ENCODE measurements around the gene SLC1A7. TPM values are rescaled to one million over a fixed set of nuclear protein-coding genes. Genes with fewer than 3 reads are reported as not detected.

Gene SLC1A7
- total and polyA plus RNA-seq, 2 experiments from 2014 or later: not detected

GRCh38 chr1:53062708-53063591 is 79.5 kb downstream of the SLC1A7 start:
- Histone ChIP-seq H3K27ac (ENCODE audit: low read depth) (no peak overlapping the region), H3K27me3 (ENCODE audit: insufficient read depth) (peaks cover 65% of the 10 kb centered on the region), H3K4me2 (peak overlapping the region; percentile 95), H3F3A (replicated peaks; ENCODE audit: low read depth) (no peaks in the 10 kb centered on the region), H3K4me3 (peak overlapping the region; percentile 85), H3K9me2 (ENCODE audit: insufficient read depth) (no peaks in the 10 kb centered on the region), H3K36me3 (ENCODE audit: insufficient read depth) (no peaks in the 10 kb centered on the region), H2AFZ (peak overlapping the region; percentile 100), H3K79me2 (replicated peaks; ENCODE audit: insufficient read depth) (no peaks in the 10 kb centered on the region), H4K20me1 (replicated peaks; ENCODE audit: insufficient read depth) (no peaks in the 10 kb centered on the region), H3K4me1 (ENCODE audit: insufficient read depth) (peaks cover 6% of the 10 kb centered on the region; the same call in 1 of the 2 replicates)
- no peaks in the 10 kb centered on the region; the same call in 2 of the 3 replicates for H3K4me1 Mint-ChIP-seq
- peak; percentile 70 for ATAC-seq
- no peaks in the 10 kb centered on the region for H3K36me3 Mint-ChIP-seq (ENCODE audit: low read depth)
- H3K9me3 Mint-ChIP-seq: no peaks in the 10 kb centered on the region
- peaks cover 49% of the 10 kb centered on the region for H3K27me3 Mint-ChIP-seq (ENCODE audit: insufficient read depth, low read depth, poor library complexity)
- no peak overlapping the region for H3K27ac Mint-ChIP-seq
- no peak for TF ChIP-seq EZH2phosphoT487 (IDR thresholded peaks at IDR 0.05; ENCODE audit: unreplicated experiment)
- peak; percentile 21 for TF ChIP-seq EZH2 (IDR thresholded peaks at IDR 0.05; ENCODE audit: low read depth, unreplicated experiment)
- DNase-seq (ENCODE audit: low spot score): peak; percentile 65
- H3K4me3 Mint-ChIP-seq: peak overlapping the region; percentile 67

- H3K27ac Mint-ChIP-seq: no peak within 1 kb of the TSS
- H3K4me1 Mint-ChIP-seq: no peaks in the 10 kb centered on the region; the same call in 2 of the 3 replicates
- Histone ChIP-seq H2AFZ (peak within 1 kb of the TSS; percentile 100), H3K79me2 (replicated peaks; ENCODE audit: insufficient read depth) (no peaks in the 10 kb centered on the region), H3K4me2 (peak within 1 kb of the TSS; percentile 95), H3K27me3 (ENCODE audit: insufficient read depth) (peaks cover 65% of the 10 kb centered on the region), H3K36me3 (ENCODE audit: insufficient read depth) (no peaks in the 10 kb centered on the region), H3F3A (replicated peaks; ENCODE audit: low read depth) (no peaks in the 10 kb centered on the region), H3K4me3 (peak within 1 kb of the TSS; percentile 85), H3K9me2 (ENCODE audit: insufficient read depth) (no peaks in the 10 kb centered on the region), H4K20me1 (replicated peaks; ENCODE audit: insufficient read depth) (no peaks in the 10 kb centered on the region), H3K27ac (ENCODE audit: low read depth) (no peak within 1 kb of the TSS), H3K4me1 (ENCODE audit: insufficient read depth) (peaks cover 6% of the 10 kb centered on the region; the same call in 1 of the 2 replicates)
- peak; percentile 59 for DNase-seq (ENCODE audit: low spot score)
- peaks cover 49% of the 10 kb centered on the region for H3K27me3 Mint-ChIP-seq (ENCODE audit: insufficient read depth, low read depth, poor library complexity)
- peak within 1 kb of the TSS; percentile 72 for H3K4me3 Mint-ChIP-seq
- no peaks in the 10 kb centered on the region for H3K9me3 Mint-ChIP-seq
- peak; percentile 61 for ATAC-seq
- no peaks in the 10 kb centered on the region for H3K36me3 Mint-ChIP-seq (ENCODE audit: low read depth)
- TF ChIP-seq STAT1 (IDR thresholded peaks at IDR 0.05; ENCODE audit: unreplicated experiment) (no peak), CREB1 (CRISPR knock-in tag; IDR thresholded peaks at IDR 0.05; ENCODE audit: low read depth) (no peak), ZNF331 (CRISPR knock-in tag; IDR thresholded peaks at IDR 0.05; ENCODE audit: low read depth) (no peak), EZH2phosphoT487 (IDR thresholded peaks at IDR 0.05; ENCODE audit: unreplicated experiment) (no peak), REST (IDR thresholded peaks at IDR 0.05; ENCODE audit: unreplicated experiment) (no peak), CTCF (conservative IDR thresholded peaks at IDR 0.05; ENCODE audit: low read depth in 2 of 2) (no peak), ZNF114 (CRISPR knock-in tag; IDR thresholded peaks at IDR 0.05) (no peak), POLR2AphosphoS5 (IDR thresholded peaks at IDR 0.05; ENCODE audit: low read depth) (no peak), NANOG (IDR thresholded peaks at IDR 0.05; ENCODE audit: borderline replicate concordance) (no peak), ETS1 (IDR thresholded peaks at IDR 0.05) (no peak), JUNB (IDR thresholded peaks at IDR 0.05; ENCODE audit: unreplicated experiment) (no peak), EZH2 (IDR thresholded peaks at IDR 0.05; ENCODE audit: low read depth, unreplicated experiment) (no peak)
These were observed 80.4 kb downstream of the SLC1A7 start, which contains the start of gene PODN for GRCh38 chr1:53061859-53062707. TSS of gene PODN (plus strand) at chr1:53062213. CDS start at chr1:53069856, 7,643 bp downstream.
